CD4-positive, alpha-beta T cell (primary cell): Measurements from ENCODE around the gene KRTAP10-2. TPM values are rescaled to one million over a fixed set of nuclear protein-coding genes. Genes with fewer than 3 reads are reported as not detected.

Experiments
- ATAC-seq: fragments of 200-7000 bp; cut with Tn5 transposase; one replicate; pipeline ENCODE4 v1.10.0; 2022; ENCODE audit warnings: mild to moderate bottlenecking; ENCODE audit not compliant: poor library complexity
- CTCF ChIA-PET: fragments of 350-600 bp; sonication (Branson Sonifier 250); formaldehyde crosslinking; loops from one replicate; lab custom pipeline; 2021; ENCODE audit warnings: antibody characterized with exemption, inconsistent platforms; lab: Charles Lee
- POLR2A ChIA-PET: fragments of 350-600 bp; sonication (Branson Sonifier 250); formaldehyde crosslinking; loops from one replicate; lab custom pipeline; 2021; ENCODE audit warnings: antibody characterized with exemption, inconsistent platforms; lab: Charles Lee
- DNase-seq, 14 experiments: peaks; one replicate each; pipeline ENCODE4 v3.0.0-alpha.2; 2013 to 2020; ENCODE audit warnings: mixed read lengths in 2 of 14
- H3K27ac ChIP-seq, 2 donors: one replicate each; pipeline versions ENCODE4 v1.5.1 to v1.7.0; 2013; ENCODE audit warnings: low read length in 2 of 2, low read depth in 1 of 2, mild to moderate bottlenecking in 1 of 2
- H3K27me3 ChIP-seq, 2 experiments: 1 replicate in 1 of 2; 2 replicates in 1 of 2; pipeline versions ENCODE4 v1.6.1 to v1.7.0; 2013; ENCODE audit warnings: low read length in 2 of 2, control low read depth in 1 of 2, mild to moderate bottlenecking in 1 of 2, moderate library complexity in 1 of 2; ENCODE audit not compliant: insufficient read depth in 2 of 2, control insufficient read depth in 1 of 2
- H3K36me3 ChIP-seq: one replicate; pipeline ENCODE4 v1.6.1; 2013; ENCODE audit warnings: low read length, control low read depth; ENCODE audit not compliant: insufficient read depth
- H3K4me1 ChIP-seq: one replicate; pipeline ENCODE4 v1.6.1; 2013; ENCODE audit warnings: low read length, control low read depth; ENCODE audit not compliant: insufficient read depth
- H3K4me3 ChIP-seq: one replicate; pipeline ENCODE4 v1.5.1; 2013; ENCODE audit warnings: mild to moderate bottlenecking, low read length, moderate library complexity
- H3K9me3 ChIP-seq, 2 experiments: 1 replicate in 1 of 2; 2 replicates in 1 of 2; pipeline versions ENCODE4 v1.6.1 to v1.7.0; 2013; ENCODE audit warnings: low read length in 2 of 2, mild to moderate bottlenecking in 2 of 2, control low read depth in 1 of 2, moderate library complexity in 1 of 2; ENCODE audit not compliant: control insufficient read depth in 1 of 2, insufficient read depth in 1 of 2
- H3K27ac Mint-ChIP-seq: one replicate; pipeline ENCODE4 v1.8.0; 2020; ENCODE audit warnings: mixed read lengths
- H3K27me3 Mint-ChIP-seq: one replicate; pipeline ENCODE4 v1.8.0; 2021; ENCODE audit warnings: mixed read lengths
- H3K36me3 Mint-ChIP-seq: one replicate; pipeline ENCODE4 v1.8.0; 2021; ENCODE audit warnings: low read depth, mixed read lengths
- H3K4me1 Mint-ChIP-seq: one replicate; pipeline ENCODE4 v1.8.0; 2021; ENCODE audit warnings: low read depth, mixed read lengths
- H3K4me3 Mint-ChIP-seq: one replicate; pipeline ENCODE4 v1.8.0; 2020; ENCODE audit warnings: mild to moderate bottlenecking, mixed read lengths
- H3K9me3 Mint-ChIP-seq: one replicate; pipeline ENCODE4 v1.8.0; 2020; ENCODE audit warnings: mixed read lengths
- CTCF ChIP-seq: fragments of 200-600 bp; IDR thresholded peaks from one replicate; pipeline ENCODE4 v1.8.0; 2022; ENCODE audit warnings: antibody characterized with exemption, mild to moderate bottlenecking
- intact Hi-C, 2 experiments: fragments of 100-400 bp; cut with DNase I in 1 of 2; cut with micrococcal nuclease in 1 of 2; formaldehyde crosslinking; loops; one replicate each; pipeline versions ENCODE4 v1.15.1 to v1.9.0; 2023 to 2025; cut with DNase I, micrococcal nuclease
- total RNA-seq, 174 experiments: library from RNA in 2 of 174; stranded (reverse) in 2 of 174; gene quantifications; one replicate each; pipeline ENCODE4 v1.2.3 and lab custom pipeline; 2021 to 2026

Gene KRTAP10-2
- total RNA-seq, 2 experiments from 2014 or later = not detected

GRCh38 chr21:44540741-44541288 lies 10.5 kb downstream of the KRTAP10-2 start:
- no peak for TF ChIP-seq CTCF
- ATAC-seq = no peak
- ChIA-PET CTCF (no interaction called here), POLR2A (interaction anchor here (0.7 to 1.1 kb wide), 2 partner anchors 23 to 78 kb away, joined by 3 read pairs; no protein-coding TSS in a partner anchor)
- Mint-ChIP-seq H3K9me3 (peaks cover 10% of the 10 kb centered on the region), H3K27me3 (no peaks in the 10 kb centered on the region), H3K36me3 (peaks cover 6% of the 10 kb centered on the region), H3K4me1 (peaks cover 3% of the 10 kb centered on the region), H3K4me3 (no peak overlapping the region), H3K27ac (no peak overlapping the region)
- no peaks in the 10 kb centered on the region for H3K36me3 ChIP-seq
- no peak for DNase-seq
- no peaks in the 10 kb centered on the region for H3K4me1 ChIP-seq
- H3K27me3 ChIP-seq = peaks cover 0 to 2% of the 10 kb centered on the region in 2 experiments
- H3K9me3 ChIP-seq = peaks cover 12 to 13% of the 10 kb centered on the region in 2 experiments
- H3K27ac ChIP-seq = no peak overlapping the region
- intact Hi-C loops = loop anchor here in 1 of 2 experiments (10.0 kb wide), 1 partner anchor 74 kb away; the partner anchor contains the start of gene KRTAP10-8
- no peak overlapping the region for H3K4me3 ChIP-seq

DNA sequence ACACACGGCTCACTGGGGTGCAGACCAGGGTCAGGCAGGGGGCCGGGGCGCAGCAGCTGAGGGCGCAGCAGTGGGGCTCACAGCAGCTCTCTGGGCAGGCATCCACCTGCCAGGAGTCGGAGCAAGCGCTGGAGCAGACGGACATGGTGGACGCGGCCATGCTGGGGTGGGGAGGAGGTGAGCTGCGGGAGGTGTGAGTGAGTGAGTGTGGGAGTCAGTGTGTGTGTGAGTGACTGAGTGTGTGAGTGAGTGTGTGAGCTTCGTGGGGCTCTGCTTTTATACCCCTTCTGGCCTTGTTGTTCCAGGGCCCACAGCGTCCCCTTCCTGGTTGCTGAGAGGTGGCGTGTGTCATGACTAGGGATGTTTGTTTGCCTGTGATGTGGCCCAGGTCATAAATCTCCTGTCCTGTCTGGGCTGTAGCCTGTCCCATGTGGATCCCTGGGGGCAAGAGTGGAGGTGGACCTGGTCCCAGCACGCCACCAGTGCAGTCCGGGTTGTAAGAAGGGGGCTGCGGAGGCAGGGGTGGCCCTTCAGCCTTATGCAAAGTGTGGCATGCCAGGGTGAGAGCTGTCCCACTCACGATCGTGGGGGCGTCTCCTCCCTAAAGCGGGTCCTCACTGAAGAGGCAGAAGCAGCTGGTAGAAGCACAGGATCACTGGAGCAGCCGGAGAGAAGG lies 11.2 kb downstream of the KRTAP10-2 start, which contains the start of gene KRTAP10-1:
Gene KRTAP10-1, minus strand, starts transcription at position 205 of the 676 bp plus-strand sequence. Its CDS starts 45 bp downstream, at position 160.
- POLR2A ChIA-PET = interaction anchor here (0.7 to 1.1 kb wide), 2 partner anchors 24 to 78 kb away, joined by 3 read pairs; no protein-coding TSS in a partner anchor
- ATAC-seq (no peak), DNase-seq (no peak)
- Mint-ChIP-seq H3K9me3 (peaks cover 4% of the 10 kb centered on the region), H3K36me3 (no peaks in the 10 kb centered on the region), H3K4me3 (no peak within 1 kb of the TSS), H3K4me1 (no peaks in the 10 kb centered on the region), H3K27ac (no peak within 1 kb of the TSS), H3K27me3 (no peaks in the 10 kb centered on the region)
- TF ChIP-seq CTCF = no peak
- CTCF ChIA-PET = no interaction called here
- peaks cover 0 to 2% of the 10 kb centered on the region in 2 experiments for H3K27me3 ChIP-seq
- H3K4me3 ChIP-seq = no peak within 1 kb of the TSS
- H3K27ac ChIP-seq = no peak within 1 kb of the TSS
- no peaks in the 10 kb centered on the region for H3K4me1 ChIP-seq
- intact Hi-C loops = loop anchor here in 1 of 2 experiments (10.0 kb wide), 1 partner anchor 75 kb away; the partner anchor contains the start of gene KRTAP10-8
- H3K36me3 ChIP-seq = no peaks in the 10 kb centered on the region
- peaks cover 12 to 13% of the 10 kb centered on the region in 2 experiments for H3K9me3 ChIP-seq

DNA sequence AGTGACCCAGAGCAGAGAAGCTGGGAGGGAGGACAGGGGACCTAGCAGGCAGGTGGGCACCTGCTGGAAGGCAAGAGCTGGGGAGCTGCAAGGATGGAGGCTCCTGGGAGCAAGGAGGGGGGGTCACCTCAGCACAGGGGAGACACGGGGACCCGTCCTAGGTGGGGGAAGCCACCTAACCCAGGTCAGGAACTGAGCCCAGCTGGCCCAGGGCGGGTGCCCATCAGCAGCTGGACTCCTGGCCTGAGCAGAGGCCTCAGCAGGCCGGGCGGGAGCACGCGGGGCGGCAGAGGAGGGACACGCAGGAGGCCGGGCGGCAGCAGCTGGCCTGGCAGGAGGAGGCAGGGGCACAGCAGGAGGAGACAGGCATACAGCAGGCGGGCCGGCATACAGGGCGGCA lies 12.3 kb downstream of the KRTAP10-2 start:
- Histone ChIP-seq H3K36me3 (no peaks in the 10 kb centered on the region), H3K4me3 (no peak overlapping the region), H3K4me1 (no peaks in the 10 kb centered on the region), H3K27ac (no peak overlapping the region), H3K27me3 (peaks cover 0 to 2% of the 10 kb centered on the region in 2 experiments), H3K9me3 (peaks cover 12 to 13% of the 10 kb centered on the region in 2 experiments)
- Mint-ChIP-seq H3K36me3 (no peaks in the 10 kb centered on the region), H3K4me3 (no peak overlapping the region), H3K27ac (no peak overlapping the region), H3K27me3 (no peaks in the 10 kb centered on the region), H3K4me1 (no peaks in the 10 kb centered on the region), H3K9me3 (peaks cover 4% of the 10 kb centered on the region)
- POLR2A ChIA-PET = no interaction called here
- CTCF ChIA-PET = no interaction called here
- ATAC-seq (no peak), DNase-seq (no peak)
- intact Hi-C loops = no loop called here
- no peak for TF ChIP-seq CTCF
